Measurements from ENCODE around the gene CACNA1S.

GRCh38 chr1:201028461-201028889 is 83.8 kb downstream of the CACNA1S start:
- TF ChIP-seq CTCF (IDR thresholded peaks at IDR 0.05; ENCODE audit: poor library complexity) (no peak), EZH2 (IDR thresholded peaks at IDR 0.05; ENCODE audit: borderline replicate concordance) (no peak)

Data from hepatocyte (in vitro differentiated cells).